SW480 (cell line): ENCODE results near the gene TRAIP.
"Not testable (repeated sequence)": the region's sequence is repeated elsewhere in the genome, so short reads cannot be mapped to it uniquely, and the experiment has no call there.

Source experiments
- DNase-seq: peaks from one replicate; pipeline ENCODE4 v3.0.0-alpha.2; 2016; ENCODE audit warnings: low spot score

Gene TRAIP

GRCh38 chr3:49856181-49857005, at the start of gene TRAIP:
Gene TRAIP (minus strand): TSS chr3:49856564. CDS start chr3:49856453, 111 bp downstream.
- DNase-seq = peak; percentile 90

GRCh38 chr3:49904448-49904847, 48.1 kb upstream of the TRAIP start:
- not testable (repeated sequence) for DNase-seq

DNA sequence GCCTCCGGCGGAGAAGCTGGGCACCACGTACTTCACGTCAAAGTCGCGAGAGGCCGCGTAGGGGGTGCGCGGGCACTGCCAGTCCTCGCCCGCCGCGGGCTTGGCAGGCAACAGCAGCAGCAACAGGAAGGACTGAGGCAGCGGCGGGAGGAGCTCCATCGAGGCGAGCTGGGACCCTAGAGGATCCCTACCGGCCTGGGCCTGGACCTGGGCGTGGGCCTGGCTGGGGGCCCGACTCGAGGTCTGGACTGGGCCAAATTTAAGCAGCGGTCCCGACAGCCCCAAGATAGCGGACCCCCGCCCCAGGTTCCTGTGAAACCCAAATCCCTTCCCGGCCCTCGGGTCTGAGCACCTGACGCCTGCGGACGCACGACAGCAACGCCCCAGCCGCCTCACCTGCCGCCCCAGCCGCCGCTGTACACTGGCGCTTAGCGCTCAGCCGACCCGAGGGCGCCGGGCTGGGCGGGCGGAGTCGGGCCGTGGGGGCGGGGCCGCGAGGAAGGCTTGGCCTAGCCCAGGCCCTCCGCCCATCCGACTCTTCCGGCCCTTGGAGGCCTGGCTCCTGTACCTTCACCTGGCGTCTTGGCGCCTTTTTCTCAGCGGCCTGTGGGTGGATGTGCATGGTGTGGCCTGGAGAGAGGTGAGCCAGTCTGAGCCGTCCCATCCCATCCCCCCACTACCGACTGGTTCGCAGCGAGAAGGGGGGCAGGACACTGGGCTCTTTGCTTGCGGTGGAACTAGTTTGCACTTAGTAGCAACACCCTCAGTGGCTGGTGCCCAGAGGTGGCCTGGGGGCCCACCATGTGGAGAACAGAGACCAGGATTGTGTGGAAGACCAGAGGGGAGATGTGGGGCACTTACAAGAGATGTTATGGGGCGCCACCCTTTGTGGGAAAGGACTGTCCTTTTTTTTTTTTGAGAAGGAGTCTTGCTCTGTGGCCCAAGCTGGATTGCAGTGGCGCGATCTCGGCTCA, 47.4 kb upstream of the TRAIP start, which contains the start of gene MST1R:
Gene MST1R (minus strand): TSS at position 423 of the 974 bp plus-strand sequence. CDS start 264 bp downstream, at position 159.
- DNase-seq = peak; percentile 98

GRCh38 chr3:49902511-49903345, 46.4 kb upstream of the TRAIP start:
- DNase-seq = peak; percentile 38

GRCh38 chr3:49901366-49902339, 45.3 kb upstream of the TRAIP start:
- peak; percentile 55 for DNase-seq

DNA sequence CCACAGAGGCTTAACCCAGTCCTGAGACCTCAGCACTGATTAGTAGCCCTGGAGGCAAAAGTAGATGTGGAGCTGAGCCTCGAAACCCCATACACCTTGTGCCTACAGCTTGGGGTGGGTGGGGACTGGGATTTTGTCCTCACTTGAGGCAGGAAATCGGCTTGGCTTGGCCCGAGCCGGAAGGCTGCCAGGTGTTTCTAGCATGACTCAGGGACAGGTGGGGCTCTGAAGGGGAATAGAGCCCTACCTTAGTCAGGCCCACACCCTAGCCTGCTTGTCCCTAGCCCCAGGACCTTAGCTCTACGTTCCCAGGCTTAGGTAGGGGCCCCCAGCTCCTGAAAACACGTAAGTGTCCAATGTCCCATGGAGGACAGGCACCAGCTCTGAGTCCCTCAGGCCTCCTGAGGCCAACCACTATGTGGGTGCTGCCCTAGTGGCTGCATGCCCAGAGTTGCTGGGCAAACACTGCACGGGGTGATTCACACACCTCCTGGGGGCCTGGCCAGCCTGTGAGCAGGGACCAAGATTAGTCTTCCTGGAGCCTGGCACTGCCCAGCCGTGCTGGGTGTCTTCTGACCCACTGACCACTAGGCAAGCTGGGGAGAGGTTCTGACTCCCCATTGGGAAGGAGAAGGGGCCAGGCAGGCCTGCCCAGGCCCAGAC, 44.3 kb upstream of the TRAIP start:
- DNase-seq = peak; percentile 97

GRCh38 chr3:49899815-49900214, 43.5 kb upstream of the TRAIP start:
- DNase-seq = no peak

GRCh38 chr3:49898991-49899390, 42.6 kb upstream of the TRAIP start:
- DNase-seq = peak; percentile 61

GRCh38 chr3:49896345-49896744, 40.0 kb upstream of the TRAIP start:
- no peak for DNase-seq

DNA sequence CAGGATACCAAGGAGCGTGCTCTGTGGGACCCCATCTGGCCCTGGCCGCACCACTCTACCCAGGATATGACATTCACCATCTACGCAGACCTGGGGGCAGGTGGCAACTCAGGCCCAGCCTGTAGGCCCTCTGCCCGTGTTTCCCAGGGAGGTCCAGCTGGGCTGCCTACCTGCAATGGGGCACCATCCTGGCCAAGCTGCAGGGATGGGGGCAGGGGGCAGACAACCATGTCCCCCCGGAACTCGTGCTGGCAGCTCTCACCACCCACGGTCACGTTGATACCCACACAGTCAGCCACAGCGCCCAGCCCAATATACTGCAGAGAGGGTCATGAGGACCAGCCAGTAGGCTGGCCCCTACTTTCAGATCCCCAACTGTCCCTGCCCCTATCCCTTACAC, 39.4 kb upstream of the TRAIP start:
- DNase-seq = no peak

DNA sequence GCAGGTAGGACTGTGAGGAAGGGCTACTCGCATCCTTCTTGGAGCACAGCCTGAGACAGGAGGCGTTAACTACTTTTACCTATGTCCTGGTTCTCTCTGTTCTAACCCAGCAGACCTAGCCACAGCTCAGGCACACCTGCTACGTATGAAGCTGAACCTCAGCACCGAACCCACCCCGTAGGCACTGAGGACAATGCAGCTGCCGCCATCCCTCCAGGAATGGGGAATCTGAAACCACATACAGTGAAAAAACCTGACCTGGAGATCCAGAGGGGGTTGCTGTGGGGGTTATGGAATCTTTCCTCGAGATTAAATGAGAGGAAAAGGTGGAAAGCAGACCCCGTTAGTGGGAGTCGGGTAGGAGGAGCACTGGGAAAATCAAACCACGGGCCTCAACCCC, 32.9 kb upstream of the TRAIP start:
- no peak for DNase-seq

GRCh38 chr3:49886922-49887265, 30.5 kb upstream of the TRAIP start:
- DNase-seq = no peak

- DNase-seq = no peak
Measured at GRCh38 chr3:49883998-49884397, 27.6 kb upstream of the TRAIP start.

DNA sequence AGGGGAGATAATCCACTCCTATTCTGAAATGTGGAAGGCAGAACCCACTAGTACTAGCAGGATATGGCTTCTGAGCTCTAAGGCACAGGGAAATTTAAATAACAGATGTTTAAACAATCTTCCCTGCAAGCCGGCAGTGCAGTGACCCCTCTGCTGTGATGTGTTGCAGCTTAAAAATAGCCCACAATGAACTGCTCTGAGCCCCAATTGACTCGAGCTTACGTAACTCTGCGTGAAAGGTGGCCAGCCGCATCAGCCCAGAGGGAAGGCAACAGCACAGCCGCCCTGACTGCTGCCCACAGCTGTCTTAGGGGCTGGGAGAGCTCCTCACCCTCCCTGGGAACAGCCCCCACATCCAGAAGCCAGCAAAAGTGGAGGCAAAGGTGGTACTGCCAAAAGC, 25.8 kb upstream of the TRAIP start:
- no peak for DNase-seq

GRCh38 chr3:49880581-49881315, 24.4 kb upstream of the TRAIP start:
- DNase-seq = no peak

GRCh38 chr3:49879721-49880120, 23.4 kb upstream of the TRAIP start:
- no peak for DNase-seq

DNA sequence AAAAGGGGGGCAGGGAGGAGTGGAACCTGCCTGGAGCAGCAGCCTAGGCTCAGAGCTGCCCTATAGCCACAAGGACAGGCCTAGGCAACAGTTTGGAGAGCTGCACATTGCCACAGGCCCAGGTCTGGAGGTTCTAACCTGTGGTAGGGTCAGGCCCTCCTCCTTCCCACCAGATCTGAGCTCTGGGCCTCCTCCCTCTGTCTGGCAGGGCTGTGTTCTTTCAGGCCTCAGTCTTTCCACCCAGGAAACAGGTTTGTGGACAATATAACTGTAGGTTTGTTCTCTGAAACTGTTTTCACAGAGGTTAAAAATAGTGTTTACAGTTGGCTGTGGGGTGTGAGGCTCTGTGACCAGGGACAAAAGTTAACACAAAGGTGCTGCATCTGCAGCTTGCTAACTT, 22.3 kb upstream of the TRAIP start:
- DNase-seq = no peak

GRCh38 chr3:49877716-49878115, 21.4 kb upstream of the TRAIP start:
- no peak for DNase-seq

DNA sequence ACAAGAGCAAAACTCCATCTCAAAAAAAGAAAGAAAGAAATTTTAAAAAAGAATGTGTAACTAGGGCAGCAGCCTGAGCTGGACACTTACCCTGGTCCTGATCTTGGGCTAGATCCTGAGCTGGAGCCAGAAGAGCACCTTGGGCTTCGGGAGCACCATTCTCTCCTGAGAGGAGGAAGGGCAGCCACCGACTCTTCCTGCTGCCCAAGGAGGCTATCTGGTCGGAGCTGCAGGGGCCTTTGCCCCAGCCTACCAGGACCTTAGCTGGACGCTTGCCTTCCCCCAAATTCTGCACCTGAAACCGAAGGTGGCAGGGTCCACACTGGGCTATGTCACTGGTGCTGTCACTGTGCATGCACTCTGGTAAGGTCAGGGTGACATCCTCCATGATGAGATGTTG, 20.2 kb upstream of the TRAIP start:
- DNase-seq = no peak
